Activated T-cell treated with anti-CD3 and anti-CD28 coated beads, Interleukin-2, amount 50 U/mL, for 48 hours (primary cell): ENCODE data around the gene TNS4.

Experiments
- DNase-seq, 2 experiments: peaks; one replicate each; pipeline ENCODE4 v3.0.0-alpha.2; 2020

TNS4 gene

GRCh38 chr17:40471846-40472732, 29.3 kb downstream of the TNS4 start:
- no peak for DNase-seq

- no peak for DNase-seq
Observed at GRCh38 chr17:40470932-40471828, 30.2 kb downstream of the TNS4 start.

DNA sequence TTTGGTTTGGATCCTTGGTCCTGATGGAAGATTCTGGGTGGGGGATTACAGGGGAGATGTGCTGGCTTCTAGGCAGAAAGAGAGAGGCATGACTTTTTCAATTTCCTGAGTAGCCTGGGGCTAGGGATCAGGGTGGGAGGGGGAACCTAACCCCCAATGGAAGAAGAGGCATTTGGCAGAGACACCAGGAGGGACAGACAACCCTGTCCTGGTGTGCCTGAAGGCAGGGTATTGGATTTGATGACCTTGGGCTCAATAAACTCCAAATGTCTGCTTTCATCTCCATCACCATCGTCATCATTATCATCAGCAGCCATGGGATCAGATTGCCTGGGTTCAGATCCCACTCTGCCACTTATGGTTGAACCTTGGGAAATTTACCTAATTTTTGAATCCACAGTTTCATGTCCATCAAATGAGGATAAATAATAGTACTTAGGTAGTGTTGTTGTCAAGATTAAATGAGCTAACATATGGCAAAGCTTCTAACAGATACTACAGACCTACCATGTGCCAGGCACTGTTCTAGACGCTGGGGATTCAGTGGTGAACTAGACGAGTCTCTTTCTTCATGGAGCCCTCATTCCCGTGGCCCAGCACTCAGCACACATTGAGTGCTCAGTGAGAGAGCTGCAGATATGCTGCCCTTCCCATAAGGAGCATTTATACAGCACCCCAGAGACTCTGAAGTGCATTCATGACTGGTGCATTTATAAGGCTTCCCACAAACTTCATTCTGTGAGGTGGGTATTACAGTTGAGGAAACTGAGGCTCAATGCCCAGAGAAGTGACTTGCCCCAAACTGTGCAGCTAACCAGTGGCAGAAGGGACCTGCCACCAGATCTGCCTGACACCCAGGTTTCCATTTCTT, 31.4 kb downstream of the TNS4 start:
- DNase-seq, result no peak

GRCh38 chr17:40468560-40468959, 32.9 kb downstream of the TNS4 start:
- no peak for DNase-seq

DNA sequence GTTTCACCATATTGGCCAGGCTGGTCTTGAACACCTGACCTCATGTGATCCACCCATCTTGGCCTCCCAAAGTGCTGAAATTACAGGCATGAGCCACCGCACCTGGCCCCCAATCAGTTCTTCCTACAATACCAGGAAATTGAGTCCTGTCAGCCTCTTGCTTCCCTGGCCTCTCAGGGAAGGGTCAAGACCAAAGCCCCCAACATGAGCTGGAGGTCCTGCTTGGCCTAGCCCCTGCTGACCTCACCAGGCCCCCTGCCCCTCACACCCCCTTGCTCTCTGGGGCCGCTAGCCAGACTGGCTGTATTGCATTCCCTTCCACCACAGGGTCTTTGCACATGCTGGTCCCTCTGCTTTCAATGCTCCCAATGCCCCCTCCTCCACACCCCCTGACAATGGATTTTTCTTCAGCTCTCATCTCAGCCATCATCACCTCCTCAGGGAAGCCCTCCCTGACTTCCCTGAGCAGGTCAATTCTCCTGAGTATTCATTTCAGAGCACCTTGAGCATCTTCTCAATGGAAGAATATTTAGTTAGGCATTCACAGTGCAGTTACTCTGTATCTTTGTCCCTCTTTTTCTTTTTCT, 34.0 kb downstream of the TNS4 start:
- DNase-seq, result no peak

GRCh38 chr17:40466298-40466971, 35.0 kb downstream of the TNS4 start:
- DNase-seq, result no peak

DNA sequence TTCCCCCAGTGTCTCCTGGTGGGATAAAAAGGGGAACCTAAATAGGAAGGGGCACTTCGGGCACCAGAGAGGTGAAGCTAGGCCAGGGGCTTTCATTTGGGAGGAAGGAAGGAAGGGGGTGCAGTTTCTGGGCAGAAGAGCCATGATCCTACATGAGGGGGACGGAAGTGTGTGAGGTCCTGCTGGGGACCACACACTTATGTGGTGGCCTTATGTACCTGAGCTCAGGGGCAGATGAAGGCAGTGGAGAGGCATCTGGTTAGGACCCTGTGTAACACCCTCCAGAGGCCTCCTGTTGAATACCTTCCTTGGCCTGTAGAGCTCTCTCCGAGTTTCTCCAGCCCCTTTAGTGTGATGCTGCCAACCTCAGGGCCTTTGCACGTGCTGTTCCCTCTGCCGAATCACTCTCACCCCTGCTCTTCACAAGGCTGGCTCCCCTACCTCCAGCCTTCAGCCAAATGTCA, 37.0 kb downstream of the TNS4 start:
- DNase-seq, result no peak

GRCh38 chr17:40463122-40463550, 38.3 kb downstream of the TNS4 start:
- DNase-seq, result no peak

GRCh38 chr17:40462343-40463121, 38.9 kb downstream of the TNS4 start:
- no peak for DNase-seq

DNA sequence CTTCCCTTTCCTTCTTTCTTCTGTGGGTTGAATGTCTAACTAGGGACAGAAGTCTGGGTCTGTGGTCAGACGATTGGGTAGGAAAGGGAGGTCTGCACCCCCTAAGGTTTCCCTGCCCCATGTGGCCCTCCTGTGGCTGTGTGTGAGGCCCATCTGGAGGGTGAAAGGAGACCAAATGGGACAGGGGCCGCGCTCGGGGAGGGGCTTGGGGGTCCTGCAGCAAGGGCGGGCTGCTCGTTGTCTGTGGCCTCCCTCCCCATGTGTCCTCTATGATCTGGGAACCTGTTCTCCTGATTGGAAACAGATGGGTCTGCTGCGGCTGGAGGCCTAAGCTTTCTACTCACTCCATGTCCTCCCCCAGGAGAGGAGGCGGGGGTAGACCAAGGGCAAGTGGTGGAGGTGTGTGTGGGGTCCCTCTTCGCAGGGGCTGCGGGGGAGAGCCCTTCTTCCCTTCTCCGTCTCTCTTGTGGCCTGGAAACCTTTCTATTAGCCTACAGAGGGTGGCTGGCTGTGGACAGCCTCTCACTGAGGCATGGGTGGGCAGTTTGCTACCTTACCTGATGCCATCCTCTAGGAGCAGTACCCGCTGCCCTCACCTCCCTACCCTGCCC, 39.6 kb downstream of the TNS4 start:
- no peak for DNase-seq

DNA sequence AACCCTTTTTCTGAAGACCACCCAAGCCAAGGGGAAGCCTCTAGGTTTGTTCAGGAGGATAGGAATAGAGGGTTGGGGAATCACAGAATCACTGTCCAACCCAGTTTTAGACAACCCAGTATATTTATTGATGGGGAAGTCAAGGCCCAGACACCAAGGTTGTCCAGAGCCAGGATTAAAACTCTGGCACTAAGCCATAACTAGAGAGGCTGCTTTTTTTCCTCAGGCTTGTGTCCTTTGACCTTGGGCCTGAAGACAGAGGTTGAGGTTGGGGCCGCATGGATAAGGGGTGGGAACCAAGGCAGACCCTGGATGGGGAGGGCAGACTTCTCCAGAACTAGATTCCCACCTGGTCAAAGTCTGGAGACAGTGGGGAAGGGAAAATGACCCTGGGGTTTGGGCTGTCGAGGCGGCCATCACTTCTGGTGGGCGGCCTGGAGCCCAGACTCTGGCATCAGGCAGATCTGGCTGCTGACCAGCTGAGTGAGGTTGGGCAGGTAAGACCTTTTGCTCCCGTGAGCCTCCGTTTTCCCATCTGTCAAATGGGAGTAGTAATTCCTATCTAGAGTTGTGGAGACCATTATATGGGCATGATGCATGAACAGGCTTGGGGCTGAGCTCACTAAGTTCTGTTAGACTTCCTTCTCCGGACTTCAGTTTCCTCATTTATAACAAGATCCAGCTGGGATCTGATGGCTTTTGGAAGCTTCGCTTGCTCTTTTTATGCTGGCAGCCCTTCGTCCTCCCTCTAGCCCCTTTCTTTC, 40.3 kb downstream of the TNS4 start:
- DNase-seq, result no peak

DNA sequence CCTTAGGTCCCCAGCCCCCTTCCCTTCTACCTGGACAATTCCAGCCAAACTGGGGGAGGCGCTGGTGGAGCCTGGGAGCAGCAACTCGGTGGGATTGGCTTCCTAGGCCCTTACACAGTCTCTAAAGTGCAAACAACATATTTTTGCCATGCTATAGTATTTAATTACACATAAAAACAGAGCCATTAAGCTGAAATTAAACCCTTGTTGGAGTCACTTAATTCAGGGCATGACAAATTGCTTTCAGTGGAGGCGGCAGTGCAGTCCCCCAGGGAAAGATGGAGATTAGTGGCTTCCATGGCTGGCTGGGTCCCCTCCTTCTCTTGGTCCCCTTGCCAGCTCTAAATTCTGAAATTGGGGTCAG, 40.8 kb downstream of the TNS4 start:
- DNase-seq, result no peak

GRCh38 chr17:40459636-40460603, 41.5 kb downstream of the TNS4 start:
- DNase-seq, result no peak

DNA sequence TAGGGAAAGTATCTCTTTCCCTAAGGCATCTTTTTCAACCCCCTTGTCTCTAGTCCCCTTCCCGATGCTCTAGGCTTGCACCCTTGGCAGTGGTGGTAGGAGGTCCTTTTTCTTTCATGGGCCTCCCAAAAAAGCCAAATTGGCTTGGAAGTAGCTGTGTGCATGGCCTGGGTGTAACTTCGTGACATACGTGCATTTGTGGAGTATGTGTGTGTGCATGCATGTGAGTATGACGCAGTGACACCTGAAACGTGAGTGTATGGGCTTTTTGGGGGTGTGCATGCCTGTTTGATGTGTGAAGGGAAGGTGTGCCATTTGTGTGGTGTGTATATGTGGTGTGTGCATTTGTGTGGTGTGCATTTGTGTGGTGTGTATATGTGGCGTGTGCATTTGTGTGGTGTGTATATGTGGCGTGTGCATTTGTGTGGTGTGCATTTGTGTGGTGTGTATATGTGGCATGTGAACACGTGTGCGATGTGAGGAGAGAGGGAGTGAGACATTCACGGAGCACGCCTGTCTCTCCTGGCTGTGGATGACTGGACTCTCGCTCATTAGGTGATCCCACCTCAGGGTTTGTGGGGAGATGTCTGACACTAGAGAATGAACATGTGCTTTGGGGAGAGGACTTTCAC, 42.5 kb downstream of the TNS4 start:
- no peak for DNase-seq

- DNase-seq, result no peak
Observed at GRCh38 chr17:40457964-40458791, 43.2 kb downstream of the TNS4 start.

DNA sequence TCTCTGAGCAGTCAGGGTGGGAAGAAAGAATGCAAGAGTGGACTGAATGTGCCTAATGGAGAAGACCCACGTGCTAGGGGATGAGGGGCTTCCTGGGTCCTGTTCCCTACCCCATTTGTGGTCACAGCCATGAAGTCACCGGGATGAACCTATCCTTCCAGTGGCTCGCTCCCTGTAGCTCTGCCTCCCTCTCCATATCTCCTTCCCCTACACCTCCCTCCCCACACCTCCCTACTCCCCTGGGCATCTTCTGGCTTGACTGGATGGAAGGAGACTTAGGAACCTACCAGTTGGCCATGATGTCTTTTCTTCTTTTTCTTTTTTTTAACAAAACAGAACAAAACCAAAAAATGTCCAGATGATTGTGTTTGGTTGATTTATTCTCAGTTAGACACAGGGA, 44.1 kb downstream of the TNS4 start:
- no peak for DNase-seq

- no peak for DNase-seq
Observed at GRCh38 chr17:40456396-40456951, 44.9 kb downstream of the TNS4 start.
